ENCODE data around the gene AFAP1L2.

The AFAP1L2 gene

GRCh38 chr10:114283535-114284234 lies 120.6 kb downstream of the AFAP1L2 start:
- in situ Hi-C loops (cut with HindIII; ENCODE audit: low sequenced_read_pairs), result no loop called here
- TF ChIP-seq, protein P1, sequence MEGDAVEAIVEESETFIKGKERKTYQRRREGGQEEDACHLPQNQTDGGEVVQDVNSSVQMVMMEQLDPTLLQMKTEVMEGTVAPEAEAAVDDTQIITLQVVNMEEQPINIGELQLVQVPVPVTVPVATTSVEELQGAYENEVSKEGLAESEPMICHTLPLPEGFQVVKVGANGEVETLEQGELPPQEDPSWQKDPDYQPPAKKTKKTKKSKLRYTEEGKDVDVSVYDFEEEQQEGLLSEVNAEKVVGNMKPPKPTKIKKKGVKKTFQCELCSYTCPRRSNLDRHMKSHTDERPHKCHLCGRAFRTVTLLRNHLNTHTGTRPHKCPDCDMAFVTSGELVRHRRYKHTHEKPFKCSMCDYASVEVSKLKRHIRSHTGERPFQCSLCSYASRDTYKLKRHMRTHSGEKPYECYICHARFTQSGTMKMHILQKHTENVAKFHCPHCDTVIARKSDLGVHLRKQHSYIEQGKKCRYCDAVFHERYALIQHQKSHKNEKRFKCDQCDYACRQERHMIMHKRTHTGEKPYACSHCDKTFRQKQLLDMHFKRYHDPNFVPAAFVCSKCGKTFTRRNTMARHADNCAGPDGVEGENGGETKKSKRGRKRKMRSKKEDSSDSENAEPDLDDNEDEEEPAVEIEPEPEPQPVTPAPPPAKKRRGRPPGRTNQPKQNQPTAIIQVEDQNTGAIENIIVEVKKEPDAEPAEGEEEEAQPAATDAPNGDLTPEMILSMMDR (IDR thresholded peaks at IDR 0.05; ENCODE audit: low read depth, low read length), result no peak
- no peak overlapping the region for H3K4me3 ChIP-seq (ENCODE audit: low read depth, low read length)
- no peak for DNase-seq (ENCODE audit: low read depth, low spot score)

DNA sequence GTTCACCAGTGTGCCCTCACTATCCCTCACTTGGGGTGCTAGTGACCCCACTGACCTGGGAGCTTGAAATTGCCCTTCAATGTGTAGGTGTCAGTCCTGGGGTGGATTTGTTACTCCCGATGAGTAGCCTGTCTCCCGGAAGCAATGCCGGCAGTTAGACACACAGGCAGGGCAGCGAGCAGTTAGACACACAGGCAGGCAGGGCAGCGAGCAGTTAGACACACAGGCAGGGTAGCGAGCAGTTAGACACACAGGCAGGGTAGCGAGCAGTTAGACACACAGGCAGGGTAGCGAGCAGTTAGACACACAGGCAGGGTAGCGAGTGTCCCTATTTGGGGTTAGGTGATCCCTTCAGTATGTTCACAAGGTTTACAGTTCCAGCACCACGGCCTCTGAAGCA lies 121.2 kb downstream of the AFAP1L2 start:
- DNase-seq (ENCODE audit: low read depth, low spot score), result no peak
- H3K4me3 ChIP-seq (ENCODE audit: low read depth, low read length), result no peak overlapping the region
- in situ Hi-C loops (cut with HindIII; ENCODE audit: low sequenced_read_pairs), result no loop called here
- TF ChIP-seq, protein P1 (IDR thresholded peaks at IDR 0.05; ENCODE audit: low read depth, low read length), result no peak

DNA sequence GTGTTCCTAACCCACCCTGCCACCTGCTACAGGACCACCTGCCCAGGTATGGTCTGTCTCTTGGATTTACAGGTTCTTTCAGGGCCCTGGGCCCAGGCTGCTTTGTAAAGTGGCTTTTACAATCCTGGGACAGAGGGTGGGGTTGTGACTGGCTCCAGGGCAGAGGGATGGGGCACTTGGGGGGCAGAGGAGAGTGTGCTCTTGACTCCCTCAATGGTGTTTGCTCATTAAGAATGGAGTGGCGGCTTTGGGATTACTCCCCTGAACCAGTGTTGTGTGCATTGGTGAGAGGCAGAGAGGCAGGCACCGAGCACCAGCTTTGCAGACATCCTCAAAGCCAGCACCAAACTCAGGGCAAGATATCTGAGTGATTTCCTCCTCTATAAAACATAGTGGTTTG lies 121.8 kb downstream of the AFAP1L2 start:
- no peak overlapping the region for H3K4me3 ChIP-seq (ENCODE audit: low read depth, low read length)
- in situ Hi-C loops (cut with HindIII; ENCODE audit: low sequenced_read_pairs), result no loop called here
- DNase-seq (ENCODE audit: low read depth, low spot score), result no peak
- TF ChIP-seq, protein P1 (IDR thresholded peaks at IDR 0.05; ENCODE audit: low read depth, low read length), result no peak

DNA sequence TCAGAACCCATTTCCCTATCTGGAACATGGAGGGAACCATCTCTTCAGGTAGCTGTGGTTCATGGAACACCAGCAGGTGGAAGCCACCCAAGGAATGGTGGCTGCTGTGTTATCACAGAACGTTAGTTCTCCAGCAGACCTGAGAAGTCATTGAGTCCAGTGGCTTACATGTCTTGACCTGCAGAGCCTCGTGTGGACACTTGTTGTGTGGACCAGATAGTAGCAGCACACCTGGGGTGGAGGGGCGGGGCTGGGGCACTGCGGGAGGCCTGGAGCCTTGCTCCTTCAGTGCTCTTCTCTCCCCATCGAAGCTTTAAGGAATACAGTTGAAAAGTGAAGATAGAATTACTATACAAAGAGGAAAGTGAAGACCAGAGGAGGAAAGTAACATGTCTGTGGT lies 122.8 kb downstream of the AFAP1L2 start:
- in situ Hi-C loops (cut with HindIII; ENCODE audit: low sequenced_read_pairs), result no loop called here
- no peak for DNase-seq (ENCODE audit: low read depth, low spot score)
- H3K4me3 ChIP-seq (ENCODE audit: low read depth, low read length), result no peak overlapping the region
- TF ChIP-seq, protein P1 (IDR thresholded peaks at IDR 0.05; ENCODE audit: low read depth, low read length), result no peak

DNA sequence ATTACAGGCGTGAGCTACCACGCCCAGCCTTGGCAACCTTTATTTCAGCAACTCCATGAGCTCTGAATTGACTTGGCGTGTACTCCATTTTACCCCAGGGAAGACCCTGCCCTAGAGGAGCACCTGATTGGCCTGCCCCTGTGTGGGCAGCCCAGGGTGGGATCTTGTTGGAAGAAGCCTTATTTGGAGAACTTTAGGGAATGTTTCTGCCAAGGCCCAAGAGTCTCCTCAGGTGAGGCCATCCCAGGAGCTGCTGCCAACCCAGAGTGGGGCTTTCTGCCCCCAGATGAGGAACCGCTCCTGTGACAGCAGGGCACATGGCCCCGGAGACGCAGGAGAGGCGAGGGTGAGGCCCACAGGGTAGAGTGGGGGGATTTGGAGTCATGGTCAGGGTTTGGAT lies 123.3 kb downstream of the AFAP1L2 start:
- TF ChIP-seq, protein P1 (IDR thresholded peaks at IDR 0.05; ENCODE audit: low read depth, low read length), result no peak
- H3K4me3 ChIP-seq (ENCODE audit: low read depth, low read length), result no peak overlapping the region
- no peak for DNase-seq (ENCODE audit: low read depth, low spot score)
- in situ Hi-C loops (cut with HindIII; ENCODE audit: low sequenced_read_pairs), result no loop called here

- DNase-seq (ENCODE audit: low read depth, low spot score), result no peak
- no peak overlapping the region for H3K4me3 ChIP-seq (ENCODE audit: low read depth, low read length)
- in situ Hi-C loops (cut with HindIII; ENCODE audit: low sequenced_read_pairs), result no loop called here
- TF ChIP-seq, protein P1 (IDR thresholded peaks at IDR 0.05; ENCODE audit: low read depth, low read length), result no peak
Measured at GRCh38 chr10:114279901-114280644, 124.2 kb downstream of the AFAP1L2 start.

All from astrocyte of the spinal cord (primary cell).